Epithelial cell of proximal tubule (primary cell): Measurements from ENCODE around the gene AASS. TPM values are rescaled to one million over a fixed set of nuclear protein-coding genes. Genes with fewer than 3 reads are reported as not detected.

Source experiments
- DNase-seq: peaks from one replicate; pipeline ENCODE4 v3.0.0-alpha.2; 2011; ENCODE audit warnings: low read depth
- H3K4me3 ChIP-seq: 2 replicates; pipeline ENCODE4 v1.5.1; 2011; ENCODE audit warnings: low read depth, mild to moderate bottlenecking, low read length
- CTCF ChIP-seq: conservative IDR thresholded peaks from 2 replicates; pipeline ENCODE4 v1.5.1; 2012; ENCODE audit warnings: low read depth, mild to moderate bottlenecking, low read length
- total RNA-seq: library from RNA; depleted of rRNA; stranded (reverse); fragments of >200 nt; gene quantifications from 2 replicates; pipeline ENCODE4 v1.2.3, GENCODE V29; 2015

AASS gene
- total RNA-seq, 1 donor from 2014 or later = 8.1 TPM

DNA sequence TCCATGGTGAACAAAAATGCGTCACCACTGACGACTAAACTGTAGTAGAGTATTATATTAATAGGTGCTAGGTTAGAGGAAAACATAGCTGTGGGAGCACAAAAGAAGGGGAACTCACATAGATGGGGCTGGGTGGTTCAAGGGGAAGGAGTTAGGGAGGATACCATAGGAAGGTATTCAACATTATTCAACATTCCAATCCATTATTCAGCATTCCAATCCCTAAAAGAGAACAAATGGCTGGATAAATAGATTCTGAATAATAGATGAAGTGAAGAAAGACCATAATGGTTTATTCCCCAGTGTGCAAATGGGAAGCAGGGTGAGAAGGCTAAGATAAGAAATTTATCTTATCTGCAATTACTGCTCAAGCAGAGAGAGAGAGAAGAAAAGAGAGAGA, 61.4 kb downstream of the AASS start:
- no peak overlapping the region for H3K4me3 ChIP-seq
- DNase-seq = no peak
- TF ChIP-seq CTCF = no peak

DNA sequence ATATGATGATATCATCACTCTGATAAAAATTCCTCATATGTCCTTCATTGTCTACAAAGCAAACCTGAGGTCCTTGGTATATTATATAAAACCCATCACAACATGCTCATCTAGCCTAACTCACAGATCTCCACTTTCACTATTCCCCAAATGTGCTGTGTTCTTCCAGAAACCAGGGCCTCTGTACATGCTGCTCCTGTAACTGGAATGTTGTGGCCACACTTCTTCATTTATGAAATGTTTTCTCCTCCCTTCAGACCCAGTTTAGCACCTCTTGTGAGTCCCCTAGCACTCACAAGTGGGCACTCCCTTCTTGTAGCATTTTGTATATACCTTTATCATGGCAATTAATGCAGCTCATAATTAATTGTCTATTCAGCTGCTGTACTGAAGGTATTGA, 61.9 kb downstream of the AASS start:
- no peak for TF ChIP-seq CTCF
- DNase-seq = no peak
- no peak overlapping the region for H3K4me3 ChIP-seq

GRCh38 chr7:122073635-122074034, 70.4 kb downstream of the AASS start:
- no peak overlapping the region for H3K4me3 ChIP-seq
- TF ChIP-seq CTCF = no peak
- no peak for DNase-seq

DNA sequence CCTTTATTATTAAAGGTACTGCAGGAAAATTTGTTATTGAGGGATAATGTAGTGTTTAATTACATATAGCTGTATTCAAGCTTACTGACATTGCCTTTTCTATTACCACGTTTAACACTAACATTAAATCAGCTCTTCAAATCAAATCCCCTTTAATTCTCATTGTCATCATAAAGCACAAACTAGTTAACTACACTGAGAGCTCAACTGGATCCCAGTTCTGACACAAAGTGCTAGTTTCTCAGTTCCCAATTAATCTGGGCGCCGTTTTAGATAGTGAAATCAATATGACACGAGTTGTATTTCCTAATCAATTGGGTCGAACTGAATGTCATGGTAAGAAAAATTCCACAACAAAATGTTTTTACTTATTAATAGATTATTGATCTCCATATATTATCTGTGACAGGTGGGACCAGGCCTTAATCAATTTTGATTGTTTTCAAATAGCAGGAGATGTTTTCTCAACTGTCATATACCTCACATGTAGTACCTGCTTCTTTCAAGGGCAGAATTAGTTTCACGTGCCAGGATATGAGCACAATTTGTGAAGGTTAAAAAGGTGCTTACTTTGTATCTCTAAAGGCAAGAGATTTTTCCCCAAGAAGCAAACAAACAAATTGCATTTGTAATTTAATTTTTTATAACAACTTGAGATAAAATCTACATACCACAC, 71.0 kb downstream of the AASS start:
- no peak for DNase-seq
- TF ChIP-seq CTCF = no peak
- no peak overlapping the region for H3K4me3 ChIP-seq

- no peak overlapping the region for H3K4me3 ChIP-seq
- no peak for TF ChIP-seq CTCF
- DNase-seq = no peak
Observed at GRCh38 chr7:122072272-122072671, 71.8 kb downstream of the AASS start.

DNA sequence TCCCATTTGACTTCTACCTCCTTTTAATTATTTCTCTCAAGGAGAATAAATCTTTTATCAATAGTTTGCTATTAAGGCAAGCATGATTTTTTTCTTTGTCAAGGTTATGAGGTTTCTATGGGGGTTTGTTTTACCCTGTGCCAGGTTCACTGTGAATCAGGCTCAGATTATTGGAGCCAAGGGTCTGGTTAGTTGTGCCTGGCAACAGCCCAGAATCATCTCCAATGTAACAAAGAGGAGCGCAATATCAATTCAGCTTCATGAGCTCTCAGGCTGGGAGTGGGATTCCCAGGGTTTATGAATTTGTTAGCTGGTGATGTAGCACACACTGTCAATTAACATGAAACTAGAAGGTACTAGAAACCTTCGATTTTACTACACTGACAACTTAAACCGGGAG, 73.2 kb downstream of the AASS start:
- TF ChIP-seq CTCF = no peak
- DNase-seq = no peak
- H3K4me3 ChIP-seq = no peak overlapping the region

- TF ChIP-seq CTCF = no peak
- H3K4me3 ChIP-seq = no peak overlapping the region
- DNase-seq = no peak
Observed at GRCh38 chr7:122070062-122070461, 74.0 kb downstream of the AASS start.
